MM.1S (cell line): ENCODE measurements around the gene KLHDC8A.

Source experiments
- DNase-seq: peaks from one replicate; pipeline ENCODE4 v3.0.0-alpha.2; 2015
- H2AFZ ChIP-seq: fragments of 300-600 bp; sonication (generic); 2 replicates; pipeline ENCODE4 v1.6.0; 2016; ENCODE audit warnings: antibody characterized with exemption, low read length
- H3F3A ChIP-seq: fragments of 300-600 bp; sonication (generic); 2 replicates; pipeline ENCODE4 v1.6.1; 2016; ENCODE audit warnings: mild to moderate bottlenecking, antibody characterized with exemption, low read length, moderate library complexity, mixed read lengths; ENCODE audit not compliant: insufficient read depth
- H3K27ac ChIP-seq: fragments of 300-600 bp; sonication (generic); 2 replicates; pipeline ENCODE4 v1.5.1; 2016; ENCODE audit warnings: mild to moderate bottlenecking, low read length
- H3K27me3 ChIP-seq: fragments of 300-600 bp; sonication (generic); replicated peaks from 2 replicates; pipeline ENCODE4 v1.6.0; 2016; ENCODE audit warnings: low read length; ENCODE audit not compliant: insufficient read depth
- H3K36me3 ChIP-seq: fragments of 300-600 bp; sonication (generic); replicated peaks from 2 replicates; pipeline ENCODE4 v1.6.1; 2016; ENCODE audit warnings: mild to moderate bottlenecking, low read length, mixed read lengths; ENCODE audit not compliant: insufficient read depth
- H3K4me1 ChIP-seq: fragments of 300-600 bp; sonication (generic); 2 replicates; pipeline ENCODE4 v1.6.1; 2016; ENCODE audit warnings: low read length, mixed read lengths
- H3K4me2 ChIP-seq: fragments of 300-600 bp; sonication (generic); 2 replicates; pipeline ENCODE4 v1.6.0; 2016; ENCODE audit warnings: low read depth, low read length
- H3K4me3 ChIP-seq: fragments of 300-600 bp; sonication (generic); 2 replicates; pipeline ENCODE4 v1.5.1; 2016; ENCODE audit warnings: low read length, mixed read lengths
- H3K79me2 ChIP-seq: fragments of 300-600 bp; sonication (generic); 2 replicates; pipeline ENCODE4 v1.6.1; 2016; ENCODE audit warnings: mixed run types, low read length, mixed read lengths
- H3K9ac ChIP-seq: fragments of 300-600 bp; sonication (generic); 2 replicates; pipeline ENCODE4 v1.6.1; 2016; ENCODE audit warnings: low read length, mixed read lengths
- H3K9me2 ChIP-seq: fragments of 300-600 bp; sonication (generic); replicated peaks from 2 replicates; pipeline ENCODE4 v1.6.1; 2016; ENCODE audit warnings: mild to moderate bottlenecking, low read length, mixed read lengths; ENCODE audit not compliant: insufficient read depth
- H3K9me3 ChIP-seq: fragments of 300-600 bp; sonication (generic); replicated peaks from 2 replicates; pipeline ENCODE4 v1.6.1; 2016; ENCODE audit warnings: mild to moderate bottlenecking, low read length, mixed read lengths; ENCODE audit not compliant: insufficient read depth
- H4K20me1 ChIP-seq: fragments of 300-600 bp; sonication (generic); 2 replicates; pipeline ENCODE4 v1.6.1; 2016; ENCODE audit warnings: mild to moderate bottlenecking, low read length, moderate library complexity, mixed read lengths; ENCODE audit not compliant: insufficient read depth
- EZH2 ChIP-seq: fragments of 300-600 bp; sonication (generic); optimal IDR thresholded peaks from 2 replicates; pipeline ENCODE3; 2017; ENCODE audit warnings: low read depth, mild to moderate bottlenecking, antibody characterized with exemption, low read length, mixed read lengths
- EZH2phosphoT487 ChIP-seq: fragments of 300-600 bp; sonication (generic); IDR thresholded peaks from 2 replicates; pipeline ENCODE4 v1.6.1; 2018; ENCODE audit warnings: antibody characterized with exemption, low read length
- TF ChIP-seq, protein P1 (sequence below): fragments of 300-600 bp; sonication (generic); IDR thresholded peaks from 2 replicates; pipeline ENCODE4 v1.5.1; 2016; ENCODE audit warnings: antibody characterized with exemption, low read length, mixed read lengths

KLHDC8A gene

GRCh38 chr1:205373798-205374175 lies 17.1 kb upstream of the KLHDC8A start:
- Histone ChIP-seq H2AFZ (no peak overlapping the region), H3K9me3 (no peaks in the 10 kb centered on the region), H3F3A (no peaks in the 10 kb centered on the region), H3K4me2 (no peak overlapping the region), H3K9ac (no peak overlapping the region), H3K4me3 (no peak overlapping the region), H3K36me3 (no peaks in the 10 kb centered on the region), H3K27me3 (no peaks in the 10 kb centered on the region), H3K9me2 (no peaks in the 10 kb centered on the region), H3K4me1 (peaks cover 10% of the 10 kb centered on the region), H3K27ac (no peak overlapping the region), H3K79me2 (no peaks in the 10 kb centered on the region), H4K20me1 (no peaks in the 10 kb centered on the region)
- TF ChIP-seq EZH2 (no peak), EZH2phosphoT487 (no peak)
- TF ChIP-seq, protein P1, sequence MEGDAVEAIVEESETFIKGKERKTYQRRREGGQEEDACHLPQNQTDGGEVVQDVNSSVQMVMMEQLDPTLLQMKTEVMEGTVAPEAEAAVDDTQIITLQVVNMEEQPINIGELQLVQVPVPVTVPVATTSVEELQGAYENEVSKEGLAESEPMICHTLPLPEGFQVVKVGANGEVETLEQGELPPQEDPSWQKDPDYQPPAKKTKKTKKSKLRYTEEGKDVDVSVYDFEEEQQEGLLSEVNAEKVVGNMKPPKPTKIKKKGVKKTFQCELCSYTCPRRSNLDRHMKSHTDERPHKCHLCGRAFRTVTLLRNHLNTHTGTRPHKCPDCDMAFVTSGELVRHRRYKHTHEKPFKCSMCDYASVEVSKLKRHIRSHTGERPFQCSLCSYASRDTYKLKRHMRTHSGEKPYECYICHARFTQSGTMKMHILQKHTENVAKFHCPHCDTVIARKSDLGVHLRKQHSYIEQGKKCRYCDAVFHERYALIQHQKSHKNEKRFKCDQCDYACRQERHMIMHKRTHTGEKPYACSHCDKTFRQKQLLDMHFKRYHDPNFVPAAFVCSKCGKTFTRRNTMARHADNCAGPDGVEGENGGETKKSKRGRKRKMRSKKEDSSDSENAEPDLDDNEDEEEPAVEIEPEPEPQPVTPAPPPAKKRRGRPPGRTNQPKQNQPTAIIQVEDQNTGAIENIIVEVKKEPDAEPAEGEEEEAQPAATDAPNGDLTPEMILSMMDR, result no peak
- no peak for DNase-seq

- Histone ChIP-seq H3K9me2 (no peaks in the 10 kb centered on the region), H3K9ac (no peak overlapping the region), H3K4me1 (peaks cover 10% of the 10 kb centered on the region), H4K20me1 (no peaks in the 10 kb centered on the region), H3K4me2 (no peak overlapping the region), H3K27ac (no peak overlapping the region), H3K79me2 (no peaks in the 10 kb centered on the region), H3K27me3 (no peaks in the 10 kb centered on the region), H2AFZ (no peak overlapping the region), H3F3A (no peaks in the 10 kb centered on the region), H3K9me3 (no peaks in the 10 kb centered on the region), H3K4me3 (no peak overlapping the region), H3K36me3 (no peaks in the 10 kb centered on the region)
- TF ChIP-seq EZH2, result no peak
- no peak for TF ChIP-seq EZH2phosphoT487
- TF ChIP-seq, protein P1, result no peak
- no peak for DNase-seq
Observed at GRCh38 chr1:205373022-205373797, 16.5 kb upstream of the KLHDC8A start.

- H3K9me2 ChIP-seq, result no peaks in the 10 kb centered on the region
- no peak overlapping the region for H3K9ac ChIP-seq
- H2AFZ ChIP-seq, result no peak overlapping the region
- H3K9me3 ChIP-seq, result no peaks in the 10 kb centered on the region
- TF ChIP-seq, protein P1, result no peak
- TF ChIP-seq EZH2phosphoT487, result no peak
- no peak for TF ChIP-seq EZH2
- no peaks in the 10 kb centered on the region for H3K27me3 ChIP-seq
- DNase-seq, result no peak
- no peaks in the 10 kb centered on the region for H3K79me2 ChIP-seq
- H3K27ac ChIP-seq, result no peak overlapping the region
- no peak overlapping the region for H3K4me3 ChIP-seq
- no peak overlapping the region for H3K4me2 ChIP-seq
- H4K20me1 ChIP-seq, result no peaks in the 10 kb centered on the region
- H3K36me3 ChIP-seq, result no peaks in the 10 kb centered on the region
- peaks cover 10% of the 10 kb centered on the region for H3K4me1 ChIP-seq
- no peaks in the 10 kb centered on the region for H3F3A ChIP-seq
Observed at GRCh38 chr1:205371871-205372660, 15.3 kb upstream of the KLHDC8A start.
